H9 (cell line): ENCODE data around the gene ZNF415. TPM values are rescaled to one million over a fixed set of nuclear protein-coding genes. Genes with fewer than 3 reads are reported as not detected.
A peak's percentile ranks its signal among the peaks of the same experiment; 100 is the strongest.

Experiments used
- DNase-seq: peaks from one replicate; pipeline ENCODE4 v3.0.0-alpha.2; 2017
- H2AFZ ChIP-seq: one replicate; pipeline ENCODE4 v1.6.1; 2013; ENCODE audit warnings: mild to moderate bottlenecking, low read length, control low read depth, moderate library complexity
- H2AK5ac ChIP-seq: 2 replicates; pipeline ENCODE4 v1.6.1; 2013; ENCODE audit warnings: low read length, control low read depth, mixed read lengths; ENCODE audit not compliant: insufficient read length
- H2BK120ac ChIP-seq: one replicate; pipeline ENCODE4 v1.6.1; 2013; ENCODE audit warnings: low read depth, mild to moderate bottlenecking, low read length, control low read depth, inconsistent platforms; ENCODE audit not compliant: poor library complexity, severe bottlenecking
- H2BK12ac ChIP-seq: 2 replicates; pipeline ENCODE4 v1.6.1; 2013; ENCODE audit warnings: low read length, control low read depth, mixed read lengths, low read depth; ENCODE audit not compliant: insufficient read length
- H2BK15ac ChIP-seq: 2 replicates; pipeline ENCODE4 v1.6.1; 2013; ENCODE audit warnings: low read depth, low read length, control low read depth
- H2BK20ac ChIP-seq: one replicate; pipeline ENCODE4 v1.6.1; 2013; ENCODE audit warnings: low read depth, mild to moderate bottlenecking, low read length, control low read depth, inconsistent platforms; ENCODE audit not compliant: poor library complexity, severe bottlenecking
- H2BK5ac ChIP-seq: 2 replicates; pipeline ENCODE4 v1.6.1; 2013; ENCODE audit warnings: low read length, control low read depth, mixed read lengths; ENCODE audit not compliant: insufficient read length
- H3K14ac ChIP-seq: 2 replicates; pipeline ENCODE4 v1.6.1; 2013; ENCODE audit warnings: low read length, control low read depth; ENCODE audit not compliant: insufficient read depth
- H3K18ac ChIP-seq: 2 replicates; pipeline ENCODE4 v1.6.1; 2013; ENCODE audit warnings: low read depth, mild to moderate bottlenecking, mixed read lengths, low read length, control low read depth; ENCODE audit not compliant: insufficient read length
- H3K23ac ChIP-seq: 2 replicates; pipeline ENCODE4 v1.6.1; 2013; ENCODE audit warnings: low read length, control low read depth, mixed read lengths, low read depth; ENCODE audit not compliant: insufficient read length
- H3K23me2 ChIP-seq: 2 replicates; pipeline ENCODE4 v1.6.1; 2013; ENCODE audit warnings: low read depth, mild to moderate bottlenecking, mixed read lengths, low read length, control low read depth; ENCODE audit not compliant: insufficient read length, poor library complexity, severe bottlenecking
- H3K27ac ChIP-seq: 2 replicates; pipeline ENCODE4 v1.5.1; 2013; ENCODE audit warnings: low read length, control low read depth, mixed read lengths, low read depth; ENCODE audit not compliant: insufficient read length
- H3K27me3 ChIP-seq: 2 replicates; pipeline ENCODE4 v1.6.1; 2013; ENCODE audit warnings: low read length, control low read depth, inconsistent platforms; ENCODE audit not compliant: insufficient read depth
- H3K4ac ChIP-seq: 2 replicates; pipeline ENCODE4 v1.6.1; 2013; ENCODE audit warnings: low read depth, mild to moderate bottlenecking, control low read depth, inconsistent platforms, low read length, moderate library complexity
- H3K4me1 ChIP-seq: 2 replicates; pipeline ENCODE4 v1.6.1; 2013; ENCODE audit warnings: low read length, control low read depth, inconsistent platforms; ENCODE audit not compliant: insufficient read depth
- H3K4me2 ChIP-seq: 2 replicates; pipeline ENCODE4 v1.6.1; 2013; ENCODE audit warnings: low read length, control low read depth, mixed read lengths; ENCODE audit not compliant: insufficient read length, insufficient read depth
- H3K56ac ChIP-seq: 2 replicates; pipeline ENCODE4 v1.6.1; 2013; ENCODE audit warnings: low read depth, mild to moderate bottlenecking, mixed read lengths, low read length, control low read depth; ENCODE audit not compliant: insufficient read length
- H3K79me1 ChIP-seq: 2 replicates; pipeline ENCODE4 v1.6.1; 2013; ENCODE audit warnings: low read depth, mild to moderate bottlenecking, moderate library complexity, low read length, control low read depth, inconsistent platforms; ENCODE audit not compliant: insufficient read depth, poor library complexity, severe bottlenecking
- H3K79me2 ChIP-seq: 2 replicates; pipeline ENCODE4 v1.6.1; 2013; ENCODE audit warnings: low read length, control low read depth, inconsistent platforms; ENCODE audit not compliant: insufficient read depth
- H3K9ac ChIP-seq: 2 replicates; pipeline ENCODE4 v1.6.1; 2013; ENCODE audit warnings: low read length, control low read depth, mixed read lengths; ENCODE audit not compliant: insufficient read length; ENCODE audit errors: extremely low read depth
- H3K9me3 ChIP-seq: one replicate; pipeline ENCODE4 v1.6.1; 2013; ENCODE audit warnings: low read depth, low read length, inconsistent platforms; ENCODE audit not compliant: control insufficient read depth
- H3T11ph ChIP-seq: one replicate; pipeline ENCODE4 v1.6.1; 2013; ENCODE audit warnings: mild to moderate bottlenecking, low read length, control low read depth, inconsistent platforms
- H4K20me1 ChIP-seq: one replicate; pipeline ENCODE4 v1.6.1; 2013; ENCODE audit not compliant: control insufficient read depth, insufficient read length, insufficient read depth
- H4K5ac ChIP-seq: 2 replicates; pipeline ENCODE4 v1.6.1; 2013; ENCODE audit warnings: low read depth, mild to moderate bottlenecking, mixed read lengths, low read length, control low read depth; ENCODE audit not compliant: insufficient read length
- H4K8ac ChIP-seq: replicated peaks from 2 replicates; pipeline ENCODE4 v1.6.1; 2013; ENCODE audit warnings: low read length, control low read depth, mixed read lengths, low read depth; ENCODE audit not compliant: insufficient read length
- H4K91ac ChIP-seq: 2 replicates; pipeline ENCODE4 v1.6.1; 2013; ENCODE audit warnings: low read depth, mild to moderate bottlenecking, moderate library complexity, mixed read lengths, low read length, control low read depth; ENCODE audit not compliant: insufficient read length
- H3K27ac Mint-ChIP-seq, 3 experiments: 2 replicates in 2 of 3; 3 replicates in 1 of 3; pipeline ENCODE4 v1.8.0; 2020 to 2021; ENCODE audit warnings: mixed read lengths in 3 of 3, mild to moderate bottlenecking in 1 of 3, moderate library complexity in 1 of 3
- H3K27me3 Mint-ChIP-seq: 2 replicates; pipeline ENCODE4 v1.8.0; 2021; ENCODE audit warnings: low read depth, mild to moderate bottlenecking, moderate library complexity, mixed read lengths
- H3K36me3 Mint-ChIP-seq, 3 experiments: 2 replicates in 2 of 3; 3 replicates in 1 of 3; pipeline ENCODE4 v1.8.0; 2020 to 2021; ENCODE audit warnings: low read depth in 3 of 3, mixed read lengths in 3 of 3; ENCODE audit not compliant: insufficient read depth in 1 of 3
- H3K4me1 Mint-ChIP-seq, 2 experiments: 2 replicates each; pipeline ENCODE4 v1.8.0; 2020; ENCODE audit warnings: mixed read lengths in 2 of 2
- H3K4me3 Mint-ChIP-seq, 2 experiments: 2 replicates in 1 of 2; 3 replicates in 1 of 2; pipeline ENCODE4 v1.8.0; 2020 to 2021; ENCODE audit warnings: mild to moderate bottlenecking in 2 of 2, mixed read lengths in 2 of 2, moderate library complexity in 1 of 2
- H3K9me3 Mint-ChIP-seq, 2 experiments: 2 replicates in 1 of 2; 3 replicates in 1 of 2; pipeline ENCODE4 v1.8.0; 2020; ENCODE audit warnings: mild to moderate bottlenecking in 2 of 2, mixed read lengths in 2 of 2, moderate library complexity in 1 of 2
- CTCF ChIP-seq: fragments of 200-600 bp; sonication (generic); conservative IDR thresholded peaks from 3 replicates; pipeline ENCODE4 v1.8.0; 2021; ENCODE audit warnings: antibody characterized with exemption, mild to moderate bottlenecking
- WGBS: extraction: QIAGEN DNeasy Blood & Tissue Kit; methylation state at CpG from one replicate; pipeline ENCODE4 v1.1.7; 2013; ENCODE audit warnings: missing lambda C conversion rate, low lambda C conversion rate, mixed read lengths; ENCODE audit not compliant: insufficient read length; ENCODE audit errors: extremely low coverage; 5-methylcytosine and 5-hydroxymethylcytosine counted together
- total RNA-seq: library from RNA; stranded (reverse); gene quantifications from 2 replicates; pipeline ENCODE4 v1.2.1, GENCODE V29; 2021

ZNF415 gene
- total RNA-seq, 1 experiment from 2014 or later: 12.3 TPM

- Histone ChIP-seq H4K5ac (no peak overlapping the region), H3K18ac (no peak overlapping the region), H3K9ac (no peak overlapping the region), H4K91ac (no peak overlapping the region), H3K4me2 (no peak overlapping the region), H2BK120ac (no peak overlapping the region), H3K79me2 (no peaks in the 10 kb centered on the region), H3K79me1 (no peaks in the 10 kb centered on the region), H3K4ac (no peak overlapping the region), H3T11ph (no peak overlapping the region), H3K56ac (no peak overlapping the region), H2BK15ac (no peak overlapping the region), H2BK20ac (no peak overlapping the region), H3K14ac (no peak overlapping the region), H3K23me2 (peaks cover 12% of the 10 kb centered on the region), H2BK12ac (no peak overlapping the region), H3K9me3 (peaks cover 20% of the 10 kb centered on the region), H3K4me1 (no peaks in the 10 kb centered on the region), H2AK5ac (no peak overlapping the region), H3K27me3 (no peaks in the 10 kb centered on the region), H3K27ac (no peak overlapping the region), H4K8ac (no peak overlapping the region), H2AFZ (no peak overlapping the region), H3K23ac (no peak overlapping the region), H2BK5ac (no peak overlapping the region), H4K20me1 (no peaks in the 10 kb centered on the region)
- H3K9me3 Mint-ChIP-seq: peaks cover 45 to 48% of the 10 kb centered on the region in 2 experiments
- peak overlapping the region in 1 of 2 experiments; percentile 13; a peak in 1 of 5 replicates for H3K4me3 Mint-ChIP-seq
- peaks cover 22 to 28% (median 25%) of the 10 kb centered on the region in 3 experiments for H3K36me3 Mint-ChIP-seq
- no peak for TF ChIP-seq CTCF
- peaks cover 10% of the 10 kb centered on the region in 2 experiments for H3K4me1 Mint-ChIP-seq
- peaks cover 14% of the 10 kb centered on the region for H3K27me3 Mint-ChIP-seq
- no CpG with 5 or more reads among the region's 3 CpGs for WGBS
- no peak for DNase-seq
- no peak overlapping the region for H3K27ac Mint-ChIP-seq
Measured at GRCh38 chr19:53161123-53161522, 28.4 kb upstream of the ZNF415 start.
